Measurements from ENCODE around the gene CPD. TPM values are rescaled to one million over a fixed set of nuclear protein-coding genes. Genes with fewer than 3 reads are reported as not detected.

CPD gene
- total and polyA plus RNA-seq, 9 of the 15 experiments (the other 6 are each of a cell fraction or from before 2014, with no cell fraction given): 4.5 to 24.4 (median 20.4) TPM

DNA sequence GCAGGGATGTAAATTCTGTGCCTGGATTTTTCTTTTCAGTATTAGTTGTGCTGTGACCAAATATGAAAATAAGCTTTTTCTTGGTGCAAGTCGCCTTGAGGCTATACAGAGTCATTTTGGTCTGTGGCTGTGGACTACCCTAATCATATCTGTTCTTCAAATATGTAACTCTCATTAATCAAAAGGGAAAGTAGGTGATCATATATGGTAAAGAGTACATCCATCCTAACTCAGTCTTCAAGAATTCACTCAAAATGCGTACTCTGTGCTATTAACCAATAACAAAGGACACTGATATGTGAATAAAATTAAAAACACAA lies 2.6 kb downstream of the CPD start:
- intact Hi-C loops (cut with micrococcal nuclease): no loop called here
- in situ Hi-C loops (cut with MboI): no loop called here
- FAIRE-seq: no peak
- peaks cover 21 to 26% of the 10 kb centered on the region in 2 experiments for H3K4me1 ChIP-seq (replicated peaks in 1 of 2; ENCODE audit: control insufficient read depth in 2 of 2, insufficient read depth in 2 of 2, low read length in 2 of 2)
- CTCF ChIA-PET (ENCODE audit: low intra/inter-chr PET ratio): no interaction called here
- H3K4me2 ChIP-seq (ENCODE audit: insufficient read depth, low read length): peak overlapping the region; percentile 17; the same call in 1 of the 2 replicates
- DNase-seq (ENCODE audit: extremely low read depth in 1 of 4, low spot score in 3 of 4): no peak
- POLR2A ChIA-PET: interaction anchor here (0.7 to 2.6 kb wide), 6 partner anchors 9 to 37 kb away, joined by 3 to 10 read pairs (median 4); no protein-coding TSS in a partner anchor
- H3K36me3 ChIP-seq (ENCODE audit: control insufficient read depth, insufficient read depth, low read length): peaks cover 10% of the 10 kb centered on the region; the same call in 2 of the 3 replicates
- no TSS peak for BruUV-seq (replicated peaks)
- H4K20me1 ChIP-seq (replicated peaks; ENCODE audit: control insufficient read depth, insufficient read depth, low read length): peaks cover 6% of the 10 kb centered on the region; the same call in 1 of the 2 replicates
- no peaks in the 10 kb centered on the region for H3K27me3 ChIP-seq (ENCODE audit: control insufficient read depth in 2 of 2, insufficient read depth in 2 of 2, low read length in 2 of 2)
- no peak overlapping the region; a peak in 1 of 4 replicates for H3K9ac ChIP-seq (ENCODE audit: insufficient read depth in 1 of 2, low read depth in 2 of 2, low read length in 2 of 2)
- peaks cover 34% of the 10 kb centered on the region for H3K79me2 ChIP-seq (ENCODE audit: control insufficient read depth, insufficient read depth, low read length)
- no peaks in the 10 kb centered on the region for H3K9me3 ChIP-seq (replicated peaks; ENCODE audit: control insufficient read depth, insufficient read depth, low read depth, low read length)
- H3K9me1 ChIP-seq (ENCODE audit: control insufficient read depth, insufficient read depth, low read length): no peaks in the 10 kb centered on the region
- WGBS (ENCODE audit: insufficient coverage, low coverage, missing lambda C conversion rate): 60% methylated on average over 2 of the region's 2 CpGs
- H3K4me3 ChIP-seq: no peak overlapping the region
- no peak overlapping the region for H2AFZ ChIP-seq (ENCODE audit: low read depth, low read length)
- no peak overlapping the region for H3K27ac ChIP-seq (ENCODE audit: extremely low read depth, low read depth, low read length)
- no peak for ATAC-seq
- no peak for TF ChIP-seq PHF20 (IDR thresholded peaks at IDR 0.05; ENCODE audit: partially characterized antibody)
- no peak for TF ChIP-seq BRF1 (IDR thresholded peaks at IDR 0.05; ENCODE audit: borderline replicate concordance, extremely low read depth, insufficient read length)
- TF ChIP-seq BRCA1 (IDR thresholded peaks at IDR 0.05): no peak
- no peak for TF ChIP-seq BRCA1 (CRISPR knock-in tag; IDR thresholded peaks at IDR 0.05)
- TF ChIP-seq PRPF4 (IDR thresholded peaks at IDR 0.05; ENCODE audit: insufficient read depth, low read depth, low read length, poor library complexity, severe bottlenecking): no peak
- no peak for TF ChIP-seq ZNF445 (CRISPR knock-in tag; IDR thresholded peaks at IDR 0.05; ENCODE audit: low read depth)
- no peak for TF ChIP-seq MCM5 (IDR thresholded peaks at IDR 0.05; ENCODE audit: low read depth)
- TF ChIP-seq, protein P1, sequence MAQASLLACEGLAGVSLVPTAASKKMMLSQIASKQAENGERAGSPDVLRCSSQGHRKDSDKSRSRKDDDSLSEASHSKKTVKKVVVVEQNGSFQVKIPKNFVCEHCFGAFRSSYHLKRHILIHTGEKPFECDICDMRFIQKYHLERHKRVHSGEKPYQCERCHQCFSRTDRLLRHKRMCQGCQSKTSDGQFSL (CRISPR knock-in tag; IDR thresholded peaks at IDR 0.05): no peak
- TF ChIP-seq, protein P1 (tag; IDR thresholded peaks at IDR 0.05): no peak
- TF ChIP-seq, protein P2, sequence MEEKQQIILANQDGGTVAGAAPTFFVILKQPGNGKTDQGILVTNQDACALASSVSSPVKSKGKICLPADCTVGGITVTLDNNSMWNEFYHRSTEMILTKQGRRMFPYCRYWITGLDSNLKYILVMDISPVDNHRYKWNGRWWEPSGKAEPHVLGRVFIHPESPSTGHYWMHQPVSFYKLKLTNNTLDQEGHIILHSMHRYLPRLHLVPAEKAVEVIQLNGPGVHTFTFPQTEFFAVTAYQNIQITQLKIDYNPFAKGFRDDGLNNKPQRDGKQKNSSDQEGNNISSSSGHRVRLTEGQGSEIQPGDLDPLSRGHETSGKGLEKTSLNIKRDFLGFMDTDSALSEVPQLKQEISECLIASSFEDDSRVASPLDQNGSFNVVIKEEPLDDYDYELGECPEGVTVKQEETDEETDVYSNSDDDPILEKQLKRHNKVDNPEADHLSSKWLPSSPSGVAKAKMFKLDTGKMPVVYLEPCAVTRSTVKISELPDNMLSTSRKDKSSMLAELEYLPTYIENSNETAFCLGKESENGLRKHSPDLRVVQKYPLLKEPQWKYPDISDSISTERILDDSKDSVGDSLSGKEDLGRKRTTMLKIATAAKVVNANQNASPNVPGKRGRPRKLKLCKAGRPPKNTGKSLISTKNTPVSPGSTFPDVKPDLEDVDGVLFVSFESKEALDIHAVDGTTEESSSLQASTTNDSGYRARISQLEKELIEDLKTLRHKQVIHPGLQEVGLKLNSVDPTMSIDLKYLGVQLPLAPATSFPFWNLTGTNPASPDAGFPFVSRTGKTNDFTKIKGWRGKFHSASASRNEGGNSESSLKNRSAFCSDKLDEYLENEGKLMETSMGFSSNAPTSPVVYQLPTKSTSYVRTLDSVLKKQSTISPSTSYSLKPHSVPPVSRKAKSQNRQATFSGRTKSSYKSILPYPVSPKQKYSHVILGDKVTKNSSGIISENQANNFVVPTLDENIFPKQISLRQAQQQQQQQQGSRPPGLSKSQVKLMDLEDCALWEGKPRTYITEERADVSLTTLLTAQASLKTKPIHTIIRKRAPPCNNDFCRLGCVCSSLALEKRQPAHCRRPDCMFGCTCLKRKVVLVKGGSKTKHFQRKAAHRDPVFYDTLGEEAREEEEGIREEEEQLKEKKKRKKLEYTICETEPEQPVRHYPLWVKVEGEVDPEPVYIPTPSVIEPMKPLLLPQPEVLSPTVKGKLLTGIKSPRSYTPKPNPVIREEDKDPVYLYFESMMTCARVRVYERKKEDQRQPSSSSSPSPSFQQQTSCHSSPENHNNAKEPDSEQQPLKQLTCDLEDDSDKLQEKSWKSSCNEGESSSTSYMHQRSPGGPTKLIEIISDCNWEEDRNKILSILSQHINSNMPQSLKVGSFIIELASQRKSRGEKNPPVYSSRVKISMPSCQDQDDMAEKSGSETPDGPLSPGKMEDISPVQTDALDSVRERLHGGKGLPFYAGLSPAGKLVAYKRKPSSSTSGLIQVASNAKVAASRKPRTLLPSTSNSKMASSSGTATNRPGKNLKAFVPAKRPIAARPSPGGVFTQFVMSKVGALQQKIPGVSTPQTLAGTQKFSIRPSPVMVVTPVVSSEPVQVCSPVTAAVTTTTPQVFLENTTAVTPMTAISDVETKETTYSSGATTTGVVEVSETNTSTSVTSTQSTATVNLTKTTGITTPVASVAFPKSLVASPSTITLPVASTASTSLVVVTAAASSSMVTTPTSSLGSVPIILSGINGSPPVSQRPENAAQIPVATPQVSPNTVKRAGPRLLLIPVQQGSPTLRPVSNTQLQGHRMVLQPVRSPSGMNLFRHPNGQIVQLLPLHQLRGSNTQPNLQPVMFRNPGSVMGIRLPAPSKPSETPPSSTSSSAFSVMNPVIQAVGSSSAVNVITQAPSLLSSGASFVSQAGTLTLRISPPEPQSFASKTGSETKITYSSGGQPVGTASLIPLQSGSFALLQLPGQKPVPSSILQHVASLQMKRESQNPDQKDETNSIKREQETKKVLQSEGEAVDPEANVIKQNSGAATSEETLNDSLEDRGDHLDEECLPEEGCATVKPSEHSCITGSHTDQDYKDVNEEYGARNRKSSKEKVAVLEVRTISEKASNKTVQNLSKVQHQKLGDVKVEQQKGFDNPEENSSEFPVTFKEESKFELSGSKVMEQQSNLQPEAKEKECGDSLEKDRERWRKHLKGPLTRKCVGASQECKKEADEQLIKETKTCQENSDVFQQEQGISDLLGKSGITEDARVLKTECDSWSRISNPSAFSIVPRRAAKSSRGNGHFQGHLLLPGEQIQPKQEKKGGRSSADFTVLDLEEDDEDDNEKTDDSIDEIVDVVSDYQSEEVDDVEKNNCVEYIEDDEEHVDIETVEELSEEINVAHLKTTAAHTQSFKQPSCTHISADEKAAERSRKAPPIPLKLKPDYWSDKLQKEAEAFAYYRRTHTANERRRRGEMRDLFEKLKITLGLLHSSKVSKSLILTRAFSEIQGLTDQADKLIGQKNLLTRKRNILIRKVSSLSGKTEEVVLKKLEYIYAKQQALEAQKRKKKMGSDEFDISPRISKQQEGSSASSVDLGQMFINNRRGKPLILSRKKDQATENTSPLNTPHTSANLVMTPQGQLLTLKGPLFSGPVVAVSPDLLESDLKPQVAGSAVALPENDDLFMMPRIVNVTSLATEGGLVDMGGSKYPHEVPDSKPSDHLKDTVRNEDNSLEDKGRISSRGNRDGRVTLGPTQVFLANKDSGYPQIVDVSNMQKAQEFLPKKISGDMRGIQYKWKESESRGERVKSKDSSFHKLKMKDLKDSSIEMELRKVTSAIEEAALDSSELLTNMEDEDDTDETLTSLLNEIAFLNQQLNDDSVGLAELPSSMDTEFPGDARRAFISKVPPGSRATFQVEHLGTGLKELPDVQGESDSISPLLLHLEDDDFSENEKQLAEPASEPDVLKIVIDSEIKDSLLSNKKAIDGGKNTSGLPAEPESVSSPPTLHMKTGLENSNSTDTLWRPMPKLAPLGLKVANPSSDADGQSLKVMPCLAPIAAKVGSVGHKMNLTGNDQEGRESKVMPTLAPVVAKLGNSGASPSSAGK (IDR thresholded peaks at IDR 0.05): no peak
- no peak for TF ChIP-seq ATF7 (IDR thresholded peaks at IDR 0.05)
